ENCODE data around the gene SLX4. TPM values are rescaled to one million over a fixed set of nuclear protein-coding genes. Genes with fewer than 3 reads are reported as not detected.

Gene SLX4
- total RNA-seq, 1 experiment from 2014 or later, result 7.0 TPM

GRCh38 chr16:3607634-3608033, 3.8 kb downstream of the SLX4 start:
- 0 out of 4 replicates have a peak, but pooled peaks cover 0 to 4% of the 10 kb centered on the region in 2 experiments for H3K36me3 ChIP-seq (ENCODE audit: control insufficient read depth in 1 of 2, insufficient read depth in 2 of 2, low read length in 2 of 2)
- ChIA-PET RAD21 (ENCODE audit: low non-redundant PET in 1 of 2, low total read pairs in 2 of 2, uncharacterized antibody in 2 of 2, unreplicated experiment in 2 of 2) (no interaction called here), POLR2A (no interaction called here), CTCF (no interaction called here)
- BruUV-seq (replicated peaks), result no TSS peak
- TF ChIP-seq RAD21 (IDR thresholded peaks at IDR 0.05; ENCODE audit: low read depth), result no peak
- TF ChIP-seq POLR2A (IDR thresholded peaks at IDR 0.05; ENCODE audit: borderline replicate concordance, extremely low read depth, insufficient read depth, insufficient read length), result no peak
- TF ChIP-seq SRF (IDR thresholded peaks at IDR 0.05; ENCODE audit: low read depth), result no peak
- TF ChIP-seq ZFX (IDR thresholded peaks at IDR 0.05), result no peak
- no peak for TF ChIP-seq POLR2AphosphoS5 (IDR thresholded peaks at IDR 0.05; ENCODE audit: low read depth, low read length)
- TF ChIP-seq, protein P1, sequence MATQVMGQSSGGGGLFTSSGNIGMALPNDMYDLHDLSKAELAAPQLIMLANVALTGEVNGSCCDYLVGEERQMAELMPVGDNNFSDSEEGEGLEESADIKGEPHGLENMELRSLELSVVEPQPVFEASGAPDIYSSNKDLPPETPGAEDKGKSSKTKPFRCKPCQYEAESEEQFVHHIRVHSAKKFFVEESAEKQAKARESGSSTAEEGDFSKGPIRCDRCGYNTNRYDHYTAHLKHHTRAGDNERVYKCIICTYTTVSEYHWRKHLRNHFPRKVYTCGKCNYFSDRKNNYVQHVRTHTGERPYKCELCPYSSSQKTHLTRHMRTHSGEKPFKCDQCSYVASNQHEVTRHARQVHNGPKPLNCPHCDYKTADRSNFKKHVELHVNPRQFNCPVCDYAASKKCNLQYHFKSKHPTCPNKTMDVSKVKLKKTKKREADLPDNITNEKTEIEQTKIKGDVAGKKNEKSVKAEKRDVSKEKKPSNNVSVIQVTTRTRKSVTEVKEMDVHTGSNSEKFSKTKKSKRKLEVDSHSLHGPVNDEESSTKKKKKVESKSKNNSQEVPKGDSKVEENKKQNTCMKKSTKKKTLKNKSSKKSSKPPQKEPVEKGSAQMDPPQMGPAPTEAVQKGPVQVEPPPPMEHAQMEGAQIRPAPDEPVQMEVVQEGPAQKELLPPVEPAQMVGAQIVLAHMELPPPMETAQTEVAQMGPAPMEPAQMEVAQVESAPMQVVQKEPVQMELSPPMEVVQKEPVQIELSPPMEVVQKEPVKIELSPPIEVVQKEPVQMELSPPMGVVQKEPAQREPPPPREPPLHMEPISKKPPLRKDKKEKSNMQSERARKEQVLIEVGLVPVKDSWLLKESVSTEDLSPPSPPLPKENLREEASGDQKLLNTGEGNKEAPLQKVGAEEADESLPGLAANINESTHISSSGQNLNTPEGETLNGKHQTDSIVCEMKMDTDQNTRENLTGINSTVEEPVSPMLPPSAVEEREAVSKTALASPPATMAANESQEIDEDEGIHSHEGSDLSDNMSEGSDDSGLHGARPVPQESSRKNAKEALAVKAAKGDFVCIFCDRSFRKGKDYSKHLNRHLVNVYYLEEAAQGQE (IDR thresholded peaks at IDR 0.05; ENCODE audit: low read depth), result no peak
- TF ChIP-seq JUND (IDR thresholded peaks at IDR 0.05), result no peak
- no peak for TF ChIP-seq CTCF (IDR thresholded peaks at IDR 0.05 in 2 of 3, conservative IDR thresholded peaks at IDR 0.05 in 1 of 3; ENCODE audit: borderline replicate concordance in 1 of 3, insufficient read depth in 1 of 3, low read depth in 2 of 3, low read length in 2 of 3)
- no peak for TF ChIP-seq CBX3 (IDR thresholded peaks at IDR 0.05; ENCODE audit: low read depth)
- TF ChIP-seq SIN3A (IDR thresholded peaks at IDR 0.05; ENCODE audit: low read depth), result no peak
- TF ChIP-seq MAX (IDR thresholded peaks at IDR 0.05), result no peak
- TF ChIP-seq FOSL1 (IDR thresholded peaks at IDR 0.05; ENCODE audit: low read depth), result no peak
- no peak for TF ChIP-seq ZNF274 (IDR thresholded peaks at IDR 0.05; ENCODE audit: low read depth, low read length)
- no peak overlapping the region for H3K9ac ChIP-seq (ENCODE audit: low read length)
- intact Hi-C loops (cut with micrococcal nuclease), result no loop called here
- no peaks in the 10 kb centered on the region for H3K27me3 ChIP-seq (ENCODE audit: insufficient read depth, low read length)
- no peak overlapping the region for H2AFZ ChIP-seq (ENCODE audit: low read depth, low read length, poor library complexity, severe bottlenecking)
- H3K27ac ChIP-seq (ENCODE audit: low read depth, low read length), result no peak overlapping the region
- no peak overlapping the region for H3K4me3 ChIP-seq (replicated peaks in 1 of 2; ENCODE audit: low read depth in 1 of 2, low read length in 2 of 2)
- DNase-seq (ENCODE audit: low read depth, low spot score) (no peak), ATAC-seq (no peak)
- peaks cover under 1 to 9% of the 10 kb centered on the region in 2 experiments; a peak in 3 of 4 replicates for H3K4me1 ChIP-seq (ENCODE audit: control insufficient read depth in 1 of 2, insufficient read depth in 2 of 2, low read length in 2 of 2)
- no peaks in the 10 kb centered on the region for H3K9me3 ChIP-seq (ENCODE audit: control insufficient read depth in 1 of 2, insufficient read depth in 1 of 2, low read depth in 1 of 2, low read length in 2 of 2)
- H3K4me2 ChIP-seq (ENCODE audit: low read length), result no peak overlapping the region
- H3K9me2 ChIP-seq (ENCODE audit: insufficient read depth), result no peaks in the 10 kb centered on the region
- H3K79me2 ChIP-seq (ENCODE audit: insufficient read depth, low read length), result peaks cover 14% of the 10 kb centered on the region
- no peaks in the 10 kb centered on the region for H4K20me1 ChIP-seq (ENCODE audit: insufficient read depth)
